A549 (cell line): ENCODE results near the gene TPRG1L. TPM values are rescaled to one million over a fixed set of nuclear protein-coding genes. Genes with fewer than 3 reads are reported as not detected.

Experiments used
- ATAC-seq, 2 experiments: fragments of 200-7000 bp in 1 of 2; fragments of >200 bp in 1 of 2; cut with Nextera tagmentation in 1 of 2; cut with Tn5 transposase in 1 of 2; 3 replicates each; pipeline versions ENCODE4 v1.8.0 to v1.9.1; 2018 to 2020; ENCODE audit warnings: mild to moderate bottlenecking in 1 of 2, moderate library complexity in 1 of 2
- CTCF ChIA-PET: fragments of 300-600 bp; sonication (Branson Sonifier 250); formaldehyde crosslinking; extraction: SDS; loops from one replicate; lab custom pipeline; 2021; ENCODE audit warnings: antibody characterized with exemption, inconsistent platforms; lab: Yijun Ruan, JAX
- POLR2A ChIA-PET: fragments of 350-600 bp; formaldehyde crosslinking; extraction: SDS; loops from one replicate; lab custom pipeline; 2021; ENCODE audit warnings: antibody characterized with exemption, inconsistent platforms; lab: Yijun Ruan, JAX
- DNase-seq, 2 experiments: peaks; one replicate each; pipeline versions ENCODE4 v3.0.0 to v3.0.0-alpha.2; 2011 to 2016; ENCODE audit warnings: low read depth in 1 of 2, low spot score in 1 of 2
- FAIRE-seq: peaks from 2 replicates; lab custom pipeline; 2011; peaks lifted over from hg19 to GRCh38; lab: Jason Lieb, UNC
- H3K27ac ChIP-seq, 2 experiments: fragments of >200 bp; sonication (Bioruptor Twin); formaldehyde crosslinking; 3 replicates each; pipeline ENCODE4 v1.5.1; 2016 to 2017
- H3K4me1 ChIP-seq: fragments of >200 bp; sonication (Bioruptor Twin); formaldehyde crosslinking; 3 replicates; pipeline ENCODE4 v1.6.1; 2016
- H3K4me2 ChIP-seq: fragments of >200 bp; sonication (Bioruptor Twin); formaldehyde crosslinking; 3 replicates; pipeline ENCODE4 v1.6.1; 2016
- H3K4me3 ChIP-seq: fragments of >200 bp; sonication (Bioruptor Twin); formaldehyde crosslinking; 3 replicates; pipeline ENCODE4 v1.5.1; 2016
- H3K9me3 ChIP-seq: fragments of >200 bp; sonication (Bioruptor Twin); formaldehyde crosslinking; 3 replicates; pipeline ENCODE4 v1.6.1; 2016
- BCL3 ChIP-seq: fragments of >200 bp; sonication (Bioruptor Twin); formaldehyde crosslinking; IDR thresholded peaks from 3 replicates; pipeline ENCODE4 v1.6.1; 2016
- CBX2 ChIP-seq: fragments of 200-600 bp; sonication (generic); IDR thresholded peaks from 2 replicates; pipeline ENCODE4 v1.6.1; 2016; ENCODE audit warnings: low read depth, mild to moderate bottlenecking, borderline replicate concordance
- CEBPB ChIP-seq, 2 experiments: fragments of >200 bp in 1 of 2; sonication (Bioruptor Twin) in 1 of 2; formaldehyde crosslinking in 1 of 2; IDR thresholded peaks; 2 replicates each; pipeline ENCODE4 v1.6.1; 2012 to 2016
- CHD2 ChIP-seq: fragments of 150-350 bp; IDR thresholded peaks from 2 replicates; pipeline ENCODE4 v1.6.1; 2014; ENCODE audit warnings: low read length; ENCODE audit not compliant: partially characterized antibody
- CHD4 ChIP-seq: fragments of 200-600 bp; sonication (generic); IDR thresholded peaks from 2 replicates; pipeline ENCODE4 v1.6.1; 2016; ENCODE audit warnings: antibody characterized with exemption, mild to moderate bottlenecking, borderline replicate concordance
- EHF ChIP-seq: fragments of 250-450 bp; sonication (Bioruptor Pico); IDR thresholded peaks from 2 replicates; pipeline ENCODE4 v1.5.0; 2020; ENCODE audit warnings: mild to moderate bottlenecking
- ESRRA ChIP-seq: fragments of 150-350 bp; IDR thresholded peaks from 2 replicates; pipeline ENCODE4 v1.6.1; 2014; ENCODE audit warnings: mild to moderate bottlenecking, low read length, borderline replicate concordance
- FOSB ChIP-seq: fragments of 250-450 bp; sonication (Bioruptor Pico); IDR thresholded peaks from 2 replicates; pipeline ENCODE4 v1.5.0; 2020; ENCODE audit warnings: mild to moderate bottlenecking, moderate library complexity
- GATA3 ChIP-seq: IDR thresholded peaks from 2 replicates; pipeline ENCODE4 v1.6.1; 2012; ENCODE audit warnings: borderline replicate concordance
- HDAC2 ChIP-seq: fragments of 200-600 bp; sonication (generic); IDR thresholded peaks from 2 replicates; pipeline ENCODE4 v1.6.1; 2016
- HEYL ChIP-seq: fragments of 250-450 bp; sonication (Bioruptor Pico); IDR thresholded peaks from 2 replicates; pipeline ENCODE4 v1.8.0; 2021; ENCODE audit warnings: mild to moderate bottlenecking, moderate library complexity
- HMGXB4 ChIP-seq: fragments of 250-450 bp; sonication (Bioruptor Pico); IDR thresholded peaks from 2 replicates; pipeline ENCODE4 v1.5.0; 2021; ENCODE audit warnings: mild to moderate bottlenecking, moderate library complexity, borderline replicate concordance
- HOXB13 ChIP-seq: fragments of 250-450 bp; sonication (Bioruptor Pico); IDR thresholded peaks from 2 replicates; pipeline ENCODE4 v1.5.0; 2020; ENCODE audit warnings: low read depth, mild to moderate bottlenecking, moderate library complexity
- JUN ChIP-seq, 2 experiments: fragments of >200 bp; sonication (Bioruptor Twin); formaldehyde crosslinking; IDR thresholded peaks; 2 replicates in 1 of 2; 3 replicates in 1 of 2; pipeline ENCODE4 v1.6.1; 2016 to 2017
- JUNB ChIP-seq: fragments of >200 bp; sonication (Bioruptor Twin); formaldehyde crosslinking; IDR thresholded peaks from 2 replicates; pipeline ENCODE4 v1.6.1; 2016
- MAFK ChIP-seq: fragments of 450-650 bp; IDR thresholded peaks from 2 replicates; pipeline ENCODE4 v1.6.1; 2014; ENCODE audit not compliant: partially characterized antibody
- NFE2L2 ChIP-seq: fragments of 150-350 bp; conservative IDR thresholded peaks from 2 replicates; pipeline ENCODE4 v1.6.1; 2014; ENCODE audit warnings: low read length
- NPAS2 ChIP-seq: fragments of 250-450 bp; sonication (Bioruptor Pico); IDR thresholded peaks from 2 replicates; pipeline ENCODE4 v1.8.0; 2022; ENCODE audit warnings: mild to moderate bottlenecking, moderate library complexity, borderline replicate concordance
- PHF8 ChIP-seq: fragments of 200-600 bp; sonication (generic); IDR thresholded peaks from 2 replicates; pipeline ENCODE4 v1.6.1; 2016; ENCODE audit warnings: low read depth, mild to moderate bottlenecking, antibody characterized with exemption, moderate library complexity, borderline replicate concordance
- POLR2AphosphoS2 ChIP-seq: conservative IDR thresholded peaks from 2 replicates; pipeline ENCODE4 v1.6.1; 2012; ENCODE audit warnings: low read length, improper control_type of control experiment, inconsistent platforms
- RARB ChIP-seq: fragments of 250-450 bp; sonication (Bioruptor Pico); IDR thresholded peaks from 2 replicates; pipeline ENCODE4 v1.8.0; 2021; ENCODE audit warnings: mild to moderate bottlenecking, moderate library complexity
- RFX5 ChIP-seq: fragments of 450-650 bp; IDR thresholded peaks from 2 replicates; pipeline ENCODE4 v1.7.1; 2014; ENCODE audit warnings: antibody characterized with exemption, mild to moderate bottlenecking, moderate library complexity
- TFCP2L1 ChIP-seq: fragments of 250-450 bp; sonication (Bioruptor Pico); IDR thresholded peaks from 2 replicates; pipeline ENCODE4 v1.5.0; 2021; ENCODE audit warnings: mild to moderate bottlenecking
- TP53 ChIP-seq: fragments of 250-450 bp; sonication (Bioruptor Pico); IDR thresholded peaks from 2 replicates; pipeline ENCODE4 v1.5.0; 2021; ENCODE audit warnings: mild to moderate bottlenecking, moderate library complexity
- ZNF302 ChIP-seq: fragments of 250-450 bp; sonication (Bioruptor Pico); IDR thresholded peaks from 2 replicates; pipeline ENCODE4 v1.9.0; 2021; ENCODE audit warnings: inconsistent platforms, mild to moderate bottlenecking, moderate library complexity
- WGBS: methylation state at CpG from one replicate; pipeline ENCODE4 v1.1.6; 2017; ENCODE audit errors: missing lambda C conversion rate; 5-methylcytosine and 5-hydroxymethylcytosine counted together
- polyA plus RNA-seq, 4 experiments: library from polyadenylated mRNA; depleted of rRNA in 3 of 4; stranded (reverse); fragments of >200 nt; fragmentation: RNase III in 1 of 4; extraction: RNeasy Plus Mini Kit Qiagen cat#74134 plus additional on column Dnase treatment in 1 of 4; gene quantifications; 2 replicates in 3 of 4; 3 replicates in 1 of 4; pipeline ENCODE4 v1.2.3, GENCODE V29; 2011 to 2017
- TF ChIP-seq, protein P1 (sequence below): fragments of 150-350 bp; IDR thresholded peaks from 2 replicates; pipeline ENCODE4 v1.6.1; 2014; ENCODE audit warnings: low read depth, mild to moderate bottlenecking, low read length
- TF ChIP-seq, protein P2 (sequence below): fragments of >200 bp; sonication (Bioruptor Twin); formaldehyde crosslinking; IDR thresholded peaks from 2 replicates; pipeline ENCODE4 v1.6.1; 2016
- TF ChIP-seq, protein P3 (sequence below): IDR thresholded peaks from 2 replicates; pipeline ENCODE4 v1.6.1; 2012; ENCODE audit warnings: low read depth, borderline replicate concordance
- TF ChIP-seq, protein P4 (sequence below): IDR thresholded peaks from 2 replicates; pipeline ENCODE4 v1.6.1; 2012

The TPRG1L gene
- polyA plus RNA-seq, 2 of the 4 experiments (the other 2 are of a cell fraction) = 13.1 to 20.1 TPM

- no peak overlapping the region for H3K4me3 ChIP-seq
- DNase-seq = no peak
- H3K4me1 ChIP-seq = no peaks in the 10 kb centered on the region
- ATAC-seq = no peak
- no peak for FAIRE-seq
- 66% methylated on average over 24 of the region's 26 CpGs for WGBS
- ChIA-PET POLR2A (no interaction called here), CTCF (no interaction called here)
- H3K27ac ChIP-seq = no peak overlapping the region
- no peaks in the 10 kb centered on the region for H3K9me3 ChIP-seq
- TF ChIP-seq TP53 (CRISPR knock-in tag) = no peak
- TF ChIP-seq CHD4 = no peak
- no peak for TF ChIP-seq JUNB
- no peak for TF ChIP-seq BCL3
- no peak for TF ChIP-seq POLR2AphosphoS2
- TF ChIP-seq RFX5 = no peak
- no peak for TF ChIP-seq ZNF302 (CRISPR knock-in tag)
- TF ChIP-seq, protein P1, sequence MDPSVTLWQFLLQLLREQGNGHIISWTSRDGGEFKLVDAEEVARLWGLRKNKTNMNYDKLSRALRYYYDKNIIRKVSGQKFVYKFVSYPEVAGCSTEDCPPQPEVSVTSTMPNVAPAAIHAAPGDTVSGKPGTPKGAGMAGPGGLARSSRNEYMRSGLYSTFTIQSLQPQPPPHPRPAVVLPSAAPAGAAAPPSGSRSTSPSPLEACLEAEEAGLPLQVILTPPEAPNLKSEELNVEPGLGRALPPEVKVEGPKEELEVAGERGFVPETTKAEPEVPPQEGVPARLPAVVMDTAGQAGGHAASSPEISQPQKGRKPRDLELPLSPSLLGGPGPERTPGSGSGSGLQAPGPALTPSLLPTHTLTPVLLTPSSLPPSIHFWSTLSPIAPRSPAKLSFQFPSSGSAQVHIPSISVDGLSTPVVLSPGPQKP = no peak
- no peak for TF ChIP-seq CHD2
- TF ChIP-seq, all 56 proteins: peak for 0
- H3K4me2 ChIP-seq = no peak overlapping the region
These were observed 32.9 kb downstream of the TPRG1L start for GRCh38 chr1:3657578-3658230.

DNA sequence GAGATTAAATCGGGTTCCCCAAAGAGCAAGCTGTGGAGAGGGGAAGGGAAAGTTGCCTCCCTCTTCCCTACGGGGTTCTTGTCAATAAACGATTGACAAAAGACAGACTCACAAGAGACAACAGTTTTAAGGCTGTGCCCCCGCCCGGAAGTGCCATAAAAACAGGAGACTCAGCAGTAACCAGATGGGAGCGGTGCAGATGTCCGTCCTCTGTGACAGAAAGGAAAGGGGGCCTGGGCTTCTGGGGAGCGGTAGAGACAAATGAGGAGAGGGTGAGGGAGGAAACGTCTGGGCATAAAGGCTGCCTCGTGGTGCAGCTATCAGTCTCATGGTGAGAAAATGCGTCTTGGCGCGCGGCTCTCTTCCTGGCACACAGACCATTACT lies 33.4 kb downstream of the TPRG1L start:
- Histone ChIP-seq H3K4me3 (no peak overlapping the region), H3K4me1 (no peaks in the 10 kb centered on the region), H3K9me3 (no peaks in the 10 kb centered on the region), H3K4me2 (no peak overlapping the region), H3K27ac (no peak overlapping the region)
- FAIRE-seq = no peak
- 64% methylated on average over 14 of the region's 14 CpGs for WGBS
- no peak for ATAC-seq
- DNase-seq = no peak
- TF ChIP-seq RARB = no peak
- no peak for TF ChIP-seq FOSB
- TF ChIP-seq TFCP2L1 (CRISPR knock-in tag) = no peak
- TF ChIP-seq ESRRA = no peak
- no peak for TF ChIP-seq NFE2L2
- TF ChIP-seq CEBPB (IDR thresholded peaks at IDR 0.05) = no peak
- TF ChIP-seq CBX2 = no peak
- ChIA-PET CTCF (no interaction called here), POLR2A (no interaction called here)

GRCh38 chr1:3659093-3659492 lies 34.3 kb downstream of the TPRG1L start:
- FAIRE-seq = no peak

More at GRCh38 chr1:3659093-3659492, 34.3 kb downstream of the TPRG1L start:
- CTCF ChIA-PET = no interaction called here
- POLR2A ChIA-PET = no interaction called here
- Histone ChIP-seq H3K4me2 (no peak overlapping the region), H3K9me3 (no peaks in the 10 kb centered on the region), H3K4me3 (no peak overlapping the region), H3K4me1 (no peaks in the 10 kb centered on the region), H3K27ac (no peak overlapping the region)
- 80% methylated on average over 15 of the region's 15 CpGs for WGBS
- ATAC-seq = no peak
- TF ChIP-seq HMGXB4 (CRISPR knock-in tag) = no peak
- no peak for TF ChIP-seq HDAC2
- TF ChIP-seq NPAS2 (CRISPR knock-in tag) = no peak
- TF ChIP-seq NFE2L2 = no peak
- TF ChIP-seq, protein P2, sequence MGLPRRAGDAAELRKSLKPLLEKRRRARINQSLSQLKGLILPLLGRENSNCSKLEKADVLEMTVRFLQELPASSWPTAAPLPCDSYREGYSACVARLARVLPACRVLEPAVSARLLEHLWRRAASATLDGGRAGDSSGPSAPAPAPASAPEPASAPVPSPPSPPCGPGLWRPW = no peak
- no peak for TF ChIP-seq HOXB13 (CRISPR knock-in tag)
- no peak for TF ChIP-seq JUN (IDR thresholded peaks at IDR 0.05)
- no peak for TF ChIP-seq HEYL (CRISPR knock-in tag)
- TF ChIP-seq GATA3 = no peak
- no peak for TF ChIP-seq MAFK
- no peak for TF ChIP-seq PHF8
- no peak for TF ChIP-seq CHD2
- no peak for TF ChIP-seq TP53 (CRISPR knock-in tag)
- TF ChIP-seq, protein P3, sequence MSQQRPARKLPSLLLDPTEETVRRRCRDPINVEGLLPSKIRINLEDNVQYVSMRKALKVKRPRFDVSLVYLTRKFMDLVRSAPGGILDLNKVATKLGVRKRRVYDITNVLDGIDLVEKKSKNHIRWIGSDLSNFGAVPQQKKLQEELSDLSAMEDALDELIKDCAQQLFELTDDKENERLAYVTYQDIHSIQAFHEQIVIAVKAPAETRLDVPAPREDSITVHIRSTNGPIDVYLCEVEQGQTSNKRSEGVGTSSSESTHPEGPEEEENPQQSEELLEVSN = no peak
- TF ChIP-seq EHF (CRISPR knock-in tag) = no peak
- TF ChIP-seq, protein P4, sequence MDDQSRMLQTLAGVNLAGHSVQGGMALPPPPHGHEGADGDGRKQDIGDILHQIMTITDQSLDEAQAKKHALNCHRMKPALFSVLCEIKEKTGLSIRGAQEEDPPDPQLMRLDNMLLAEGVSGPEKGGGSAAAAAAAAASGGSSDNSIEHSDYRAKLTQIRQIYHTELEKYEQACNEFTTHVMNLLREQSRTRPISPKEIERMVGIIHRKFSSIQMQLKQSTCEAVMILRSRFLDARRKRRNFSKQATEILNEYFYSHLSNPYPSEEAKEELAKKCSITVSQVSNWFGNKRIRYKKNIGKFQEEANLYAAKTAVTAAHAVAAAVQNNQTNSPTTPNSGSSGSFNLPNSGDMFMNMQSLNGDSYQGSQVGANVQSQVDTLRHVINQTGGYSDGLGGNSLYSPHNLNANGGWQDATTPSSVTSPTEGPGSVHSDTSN = no peak
- TF ChIP-seq POLR2AphosphoS2 = no peak
- no peak for DNase-seq
